VCaP (cell line): ENCODE measurements around the gene RAET1G.

Experiments used
- H3K27ac ChIP-seq: fragments of 450-650 bp; 2 replicates; pipeline ENCODE4 v1.5.1; 2017
- TF ChIP-seq, protein P1 (sequence below): fragments of 450-650 bp; conservative IDR thresholded peaks from 2 replicates; pipeline ENCODE4 v1.5.1; 2017; ENCODE audit warnings: mild to moderate bottlenecking, moderate library complexity

The RAET1G gene

DNA sequence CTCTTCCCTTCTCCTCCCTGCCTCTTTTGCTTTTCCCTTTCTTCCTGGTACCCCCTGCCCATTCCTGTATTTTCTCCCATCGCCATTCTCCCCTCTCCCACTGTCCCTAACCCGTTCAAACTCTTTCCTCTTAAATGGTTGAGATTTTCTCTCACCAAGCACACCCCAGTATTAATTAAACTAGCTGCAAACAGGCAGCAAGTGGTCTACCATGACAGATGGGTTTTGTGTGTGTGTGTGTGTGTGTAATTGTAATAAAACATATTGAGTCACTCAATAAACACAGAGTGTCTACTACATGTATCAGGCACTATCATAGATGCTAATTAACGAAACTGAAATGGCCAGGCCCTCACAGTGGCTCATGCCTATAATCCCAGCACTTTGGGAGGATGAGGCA is 31.7 kb downstream of the RAET1G start:
- TF ChIP-seq, protein P1, sequence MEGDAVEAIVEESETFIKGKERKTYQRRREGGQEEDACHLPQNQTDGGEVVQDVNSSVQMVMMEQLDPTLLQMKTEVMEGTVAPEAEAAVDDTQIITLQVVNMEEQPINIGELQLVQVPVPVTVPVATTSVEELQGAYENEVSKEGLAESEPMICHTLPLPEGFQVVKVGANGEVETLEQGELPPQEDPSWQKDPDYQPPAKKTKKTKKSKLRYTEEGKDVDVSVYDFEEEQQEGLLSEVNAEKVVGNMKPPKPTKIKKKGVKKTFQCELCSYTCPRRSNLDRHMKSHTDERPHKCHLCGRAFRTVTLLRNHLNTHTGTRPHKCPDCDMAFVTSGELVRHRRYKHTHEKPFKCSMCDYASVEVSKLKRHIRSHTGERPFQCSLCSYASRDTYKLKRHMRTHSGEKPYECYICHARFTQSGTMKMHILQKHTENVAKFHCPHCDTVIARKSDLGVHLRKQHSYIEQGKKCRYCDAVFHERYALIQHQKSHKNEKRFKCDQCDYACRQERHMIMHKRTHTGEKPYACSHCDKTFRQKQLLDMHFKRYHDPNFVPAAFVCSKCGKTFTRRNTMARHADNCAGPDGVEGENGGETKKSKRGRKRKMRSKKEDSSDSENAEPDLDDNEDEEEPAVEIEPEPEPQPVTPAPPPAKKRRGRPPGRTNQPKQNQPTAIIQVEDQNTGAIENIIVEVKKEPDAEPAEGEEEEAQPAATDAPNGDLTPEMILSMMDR, result no peak
- H3K27ac ChIP-seq, result no peak overlapping the region

GRCh38 chr6:149890629-149891045 is 32.3 kb downstream of the RAET1G start:
- H3K27ac ChIP-seq, result no peak overlapping the region
- TF ChIP-seq, protein P1, result no peak

DNA sequence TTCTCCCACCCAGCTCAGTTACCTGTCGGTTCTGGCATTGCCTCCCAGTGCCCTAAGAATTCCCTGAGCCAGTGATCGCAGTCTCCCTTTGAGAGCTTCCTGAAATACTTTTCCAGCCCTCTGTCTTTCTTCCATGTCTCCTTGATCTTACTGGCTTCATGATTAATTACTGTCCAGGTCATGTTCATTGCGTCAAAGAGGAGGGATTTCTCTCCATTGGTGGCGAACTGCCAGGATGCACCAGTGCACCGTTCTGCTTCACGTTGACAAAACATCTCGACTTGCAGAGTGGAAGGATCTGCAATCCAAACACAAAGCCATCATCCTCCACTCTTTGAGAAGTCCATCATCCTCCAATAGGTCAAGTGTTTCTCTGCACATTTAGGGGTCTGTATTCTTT is 33.6 kb downstream of the RAET1G start:
- H3K27ac ChIP-seq, result no peak overlapping the region
- TF ChIP-seq, protein P1, result no peak

DNA sequence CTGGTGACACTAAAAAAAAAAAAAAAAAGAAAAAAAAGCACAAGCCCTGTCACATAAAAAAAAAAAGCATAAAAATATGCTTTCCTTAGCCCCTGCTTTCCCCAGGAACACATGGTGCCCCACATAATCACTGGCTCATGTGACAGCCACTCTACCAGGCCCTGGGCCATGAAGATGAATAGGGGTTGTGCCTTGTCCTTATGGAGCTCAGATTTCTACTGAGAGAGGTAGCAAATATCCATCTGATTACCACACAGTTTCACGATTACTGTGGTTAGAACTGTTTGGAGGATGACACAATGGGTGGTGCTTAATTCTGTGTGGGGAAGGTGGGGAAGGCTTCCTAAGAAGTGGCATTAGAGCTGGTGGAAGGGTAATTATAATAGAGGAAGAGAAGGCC is 34.3 kb downstream of the RAET1G start:
- TF ChIP-seq, protein P1, result no peak
- H3K27ac ChIP-seq, result no peak overlapping the region

GRCh38 chr6:149888093-149888492 is 34.8 kb downstream of the RAET1G start:
- no peak overlapping the region for H3K27ac ChIP-seq
- TF ChIP-seq, protein P1, result no peak

- TF ChIP-seq, protein P1, result no peak
- no peak overlapping the region for H3K27ac ChIP-seq
These were observed 35.6 kb downstream of the RAET1G start for GRCh38 chr6:149887343-149887742.

DNA sequence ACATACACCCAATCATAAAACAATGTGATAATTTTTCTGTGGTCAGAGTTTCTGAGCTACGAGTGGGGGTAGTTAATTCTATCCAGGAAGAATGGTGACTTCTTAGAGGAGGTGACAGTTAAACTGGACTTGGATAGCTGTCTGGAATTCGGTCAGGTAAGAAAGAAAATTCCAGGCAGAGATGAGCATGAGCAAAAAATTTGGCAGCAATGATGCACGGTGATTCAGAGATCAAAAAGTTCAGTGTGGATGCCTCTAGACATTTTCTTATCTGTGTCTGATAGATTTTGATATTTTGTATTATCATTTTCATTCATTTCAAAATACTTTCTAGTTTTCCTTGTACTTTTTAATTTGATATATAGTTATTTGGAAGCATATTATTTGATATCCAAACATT is 37.0 kb downstream of the RAET1G start:
- TF ChIP-seq, protein P1, result no peak
- no peak overlapping the region for H3K27ac ChIP-seq

- no peak overlapping the region for H3K27ac ChIP-seq
- TF ChIP-seq, protein P1, result no peak
These were observed 38.3 kb downstream of the RAET1G start for GRCh38 chr6:149884617-149885016.
